ENCODE data around the gene BARX2.
"Not testable (repeated sequence)": the region's sequence is repeated elsewhere in the genome, so short reads cannot be mapped to it uniquely, and the experiment has no call there.

Gene BARX2

GRCh38 chr11:129375751-129376657 lies at the start of gene BARX2:
Gene BARX2, plus strand, starts transcription at chr11:129375848. Its CDS starts 188 bp downstream, at chr11:129376036.
- in situ Hi-C loops (cut with HindIII; ENCODE audit: low sequenced_read_pairs): no loop called here
- DNase-seq (ENCODE audit: low read depth): peak; percentile 36
- peak within 1 kb of the TSS; percentile 23 for H3K4me3 ChIP-seq (ENCODE audit: low read depth, low read length)
- TF ChIP-seq, protein P1, sequence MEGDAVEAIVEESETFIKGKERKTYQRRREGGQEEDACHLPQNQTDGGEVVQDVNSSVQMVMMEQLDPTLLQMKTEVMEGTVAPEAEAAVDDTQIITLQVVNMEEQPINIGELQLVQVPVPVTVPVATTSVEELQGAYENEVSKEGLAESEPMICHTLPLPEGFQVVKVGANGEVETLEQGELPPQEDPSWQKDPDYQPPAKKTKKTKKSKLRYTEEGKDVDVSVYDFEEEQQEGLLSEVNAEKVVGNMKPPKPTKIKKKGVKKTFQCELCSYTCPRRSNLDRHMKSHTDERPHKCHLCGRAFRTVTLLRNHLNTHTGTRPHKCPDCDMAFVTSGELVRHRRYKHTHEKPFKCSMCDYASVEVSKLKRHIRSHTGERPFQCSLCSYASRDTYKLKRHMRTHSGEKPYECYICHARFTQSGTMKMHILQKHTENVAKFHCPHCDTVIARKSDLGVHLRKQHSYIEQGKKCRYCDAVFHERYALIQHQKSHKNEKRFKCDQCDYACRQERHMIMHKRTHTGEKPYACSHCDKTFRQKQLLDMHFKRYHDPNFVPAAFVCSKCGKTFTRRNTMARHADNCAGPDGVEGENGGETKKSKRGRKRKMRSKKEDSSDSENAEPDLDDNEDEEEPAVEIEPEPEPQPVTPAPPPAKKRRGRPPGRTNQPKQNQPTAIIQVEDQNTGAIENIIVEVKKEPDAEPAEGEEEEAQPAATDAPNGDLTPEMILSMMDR (IDR thresholded peaks at IDR 0.05; ENCODE audit: low read depth, low read length, missing control alignments): peak; percentile 70

DNA sequence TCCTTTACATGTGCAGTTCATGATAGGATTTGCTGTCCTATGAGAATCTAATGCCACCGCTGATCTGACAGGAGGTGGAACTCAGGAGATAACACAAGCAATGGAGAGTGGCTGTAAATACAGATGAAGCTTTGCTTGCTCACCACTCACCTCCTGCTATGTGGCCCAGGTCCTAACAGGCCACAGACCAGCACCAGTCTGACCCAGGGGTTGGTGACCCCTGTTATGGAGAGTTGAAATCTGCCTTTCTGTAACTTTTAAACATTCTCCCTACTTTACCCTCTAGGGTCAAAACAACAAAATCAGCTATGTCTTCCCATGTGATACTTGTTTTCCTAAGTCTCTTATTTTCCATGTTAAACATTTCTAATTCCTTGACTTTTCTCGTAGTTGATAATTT lies 48.7 kb upstream of the BARX2 start:
- in situ Hi-C loops (cut with HindIII; ENCODE audit: low sequenced_read_pairs): loop anchor here (25.0 kb wide), 2 partner anchors 190 to 440 kb away; partner anchors contain the start of gene KCNJ5
- TF ChIP-seq, protein P1 (IDR thresholded peaks at IDR 0.05; ENCODE audit: low read depth, low read length, missing control alignments): no peak
- no peak for DNase-seq (ENCODE audit: low read depth)
- no peak overlapping the region for H3K4me3 ChIP-seq (ENCODE audit: low read depth, low read length)

DNA sequence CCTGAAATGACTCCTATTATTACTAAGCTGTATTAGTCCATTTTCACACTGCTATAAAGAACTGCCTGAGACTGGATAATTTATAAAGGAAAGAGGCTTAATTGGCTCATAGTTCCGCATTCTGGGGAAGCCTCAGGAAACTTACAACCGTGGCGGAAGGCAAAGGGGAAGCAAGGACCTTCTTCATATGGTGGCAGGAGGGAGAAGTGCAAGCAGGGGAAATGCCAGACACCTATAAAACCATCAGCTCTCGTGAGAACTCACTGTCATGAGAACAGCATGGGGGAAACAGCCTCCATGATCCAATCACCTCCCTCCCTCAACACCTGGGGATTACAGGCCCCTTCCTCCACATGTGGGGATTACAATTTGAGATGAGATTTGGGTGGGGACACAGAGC lies 47.9 kb upstream of the BARX2 start:
- in situ Hi-C loops (cut with HindIII; ENCODE audit: low sequenced_read_pairs): loop anchor here (25.0 kb wide), 2 partner anchors 190 to 440 kb away; partner anchors contain the start of gene KCNJ5
- not testable (repeated sequence) for DNase-seq (ENCODE audit: low read depth); H3K4me3 ChIP-seq (ENCODE audit: low read depth, low read length)

DNA sequence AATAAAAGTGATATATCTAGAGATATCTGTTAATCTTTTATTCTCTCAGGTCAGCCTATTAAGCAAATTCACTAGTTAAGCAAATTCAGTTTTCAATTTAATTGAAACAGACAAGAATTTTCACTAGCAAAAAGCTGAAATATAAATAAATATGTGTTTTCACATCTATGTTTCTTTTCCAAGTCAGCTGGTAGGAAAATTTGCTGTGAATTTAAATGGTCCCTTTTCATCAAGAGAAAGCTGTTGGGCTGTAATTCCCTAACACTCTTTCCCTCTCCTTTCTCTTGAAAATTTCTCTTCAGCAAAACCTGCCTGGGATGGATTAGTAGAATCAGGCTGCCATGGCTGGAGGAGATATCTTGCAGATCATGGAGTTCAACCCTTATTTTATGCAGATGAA lies 46.9 kb upstream of the BARX2 start:
- no peak overlapping the region for H3K4me3 ChIP-seq (ENCODE audit: low read depth, low read length)
- DNase-seq (ENCODE audit: low read depth): no peak
- in situ Hi-C loops (cut with HindIII; ENCODE audit: low sequenced_read_pairs): loop anchor here (25.0 kb wide), 2 partner anchors 191 to 441 kb away; partner anchors contain the start of gene KCNJ5

DNA sequence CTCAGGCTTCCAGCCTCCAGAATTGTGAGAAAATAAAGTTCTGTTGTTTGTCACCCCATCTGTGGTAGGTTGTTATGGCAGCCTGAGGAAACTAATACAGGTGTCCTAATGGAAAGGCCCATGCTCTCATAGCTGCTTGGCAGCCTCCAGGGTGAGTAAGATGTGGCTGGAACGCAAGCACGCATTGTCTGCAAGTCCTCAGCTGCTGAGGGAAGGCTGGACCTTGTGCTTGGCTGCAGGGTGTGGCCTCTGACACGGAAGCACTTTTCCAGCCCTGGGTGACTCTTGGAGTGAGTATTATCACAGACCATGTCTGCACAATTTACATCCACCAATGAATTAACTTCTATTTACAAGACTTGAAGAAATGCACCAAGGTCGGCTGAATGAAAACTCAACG lies 44.4 kb upstream of the BARX2 start:
- no peak for DNase-seq (ENCODE audit: low read depth)
- TF ChIP-seq, protein P1 (IDR thresholded peaks at IDR 0.05; ENCODE audit: low read depth, low read length, missing control alignments): no peak
- H3K4me3 ChIP-seq (ENCODE audit: low read depth, low read length): no peak overlapping the region
- in situ Hi-C loops (cut with HindIII; ENCODE audit: low sequenced_read_pairs): loop anchor here (25.0 kb wide), 2 partner anchors 194 to 444 kb away; partner anchors contain the start of gene KCNJ5

More for the DNA sequence above, 46.9 kb upstream of the BARX2 start:
- TF ChIP-seq, protein P1 (IDR thresholded peaks at IDR 0.05; ENCODE audit: low read depth, low read length, missing control alignments): no peak

GRCh38 chr11:129331871-129332274 lies 43.8 kb upstream of the BARX2 start:
- H3K4me3 ChIP-seq (ENCODE audit: low read depth, low read length): no peak overlapping the region
- peak; percentile 57 for DNase-seq (ENCODE audit: low read depth)
- TF ChIP-seq, protein P1 (IDR thresholded peaks at IDR 0.05; ENCODE audit: low read depth, low read length, missing control alignments): peak; percentile 86
- in situ Hi-C loops (cut with HindIII; ENCODE audit: low sequenced_read_pairs): loop anchor here (25.0 kb wide), 2 partner anchors 195 to 445 kb away; partner anchors contain the start of gene KCNJ5

DNA sequence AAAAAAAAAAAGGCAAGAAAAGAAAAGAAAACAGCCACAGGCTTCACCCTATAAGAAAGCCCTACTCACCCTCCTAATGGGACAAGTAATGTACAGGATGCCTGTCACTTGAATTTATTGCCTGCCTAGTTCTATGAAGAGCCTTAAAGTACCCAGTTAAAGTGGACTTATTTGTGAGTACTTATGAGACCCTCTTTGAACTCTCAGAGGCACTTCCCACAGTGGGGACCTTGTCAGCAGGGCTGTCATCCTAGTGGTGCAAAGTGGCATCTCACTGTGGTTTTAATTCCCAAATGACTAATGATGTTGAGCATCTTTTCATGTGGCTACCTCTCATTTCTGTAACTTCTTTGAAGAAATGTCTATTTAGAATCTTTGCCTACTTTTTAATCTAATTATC lies 41.8 kb upstream of the BARX2 start:
- in situ Hi-C loops (cut with HindIII; ENCODE audit: low sequenced_read_pairs): loop anchor here (25.0 kb wide), 2 partner anchors 197 to 447 kb away; partner anchors contain the start of gene KCNJ5
- TF ChIP-seq, protein P1 (IDR thresholded peaks at IDR 0.05; ENCODE audit: low read depth, low read length, missing control alignments): no peak
- DNase-seq (ENCODE audit: low read depth): no peak
- H3K4me3 ChIP-seq (ENCODE audit: low read depth, low read length): no peak overlapping the region

DNA sequence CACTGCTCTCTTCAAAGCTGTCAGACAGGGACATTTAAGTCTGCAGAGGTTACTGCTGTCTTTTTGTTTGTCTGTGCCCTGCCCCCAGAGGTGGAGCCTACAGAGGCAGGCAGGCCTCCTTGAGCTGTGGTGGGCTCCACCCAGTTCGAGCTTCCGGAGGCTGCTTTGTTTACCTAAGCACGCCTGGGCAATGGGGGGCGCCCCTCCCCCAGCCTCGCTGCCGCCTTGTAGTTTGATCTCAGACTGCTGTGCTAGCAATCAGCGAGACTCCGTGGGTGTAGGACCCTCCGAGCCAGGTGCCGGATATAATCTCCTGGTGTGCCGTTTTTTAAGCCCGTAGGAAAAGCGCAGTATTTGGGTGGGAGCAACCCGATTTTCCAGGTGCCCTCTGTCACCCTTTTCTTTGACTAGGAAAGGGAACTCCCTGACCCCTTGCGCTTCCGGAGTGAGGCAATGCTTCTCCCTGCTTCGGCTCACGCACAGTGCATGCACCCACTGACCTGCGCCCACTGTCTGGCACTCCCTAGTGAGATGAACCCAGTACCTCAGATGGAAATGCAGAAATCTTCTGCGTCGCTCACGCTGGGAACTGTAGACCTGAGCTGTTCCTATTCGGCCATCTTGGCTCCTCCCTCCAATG lies 31.2 kb upstream of the BARX2 start:
- DNase-seq (ENCODE audit: low read depth); H3K4me3 ChIP-seq (ENCODE audit: low read depth, low read length): not testable (repeated sequence)
- in situ Hi-C loops (cut with HindIII; ENCODE audit: low sequenced_read_pairs): loop anchor here (25.0 kb wide), 2 partner anchors 207 to 457 kb away; partner anchors contain the start of gene KCNJ5
